D341Med (cell line): Measurements from ENCODE around the gene TMEM130.

Experiments
- DNase-seq: peaks from one replicate; pipeline ENCODE4 v3.0.0; 2012; ENCODE audit warnings: low spot score

Gene TMEM130, protein sequence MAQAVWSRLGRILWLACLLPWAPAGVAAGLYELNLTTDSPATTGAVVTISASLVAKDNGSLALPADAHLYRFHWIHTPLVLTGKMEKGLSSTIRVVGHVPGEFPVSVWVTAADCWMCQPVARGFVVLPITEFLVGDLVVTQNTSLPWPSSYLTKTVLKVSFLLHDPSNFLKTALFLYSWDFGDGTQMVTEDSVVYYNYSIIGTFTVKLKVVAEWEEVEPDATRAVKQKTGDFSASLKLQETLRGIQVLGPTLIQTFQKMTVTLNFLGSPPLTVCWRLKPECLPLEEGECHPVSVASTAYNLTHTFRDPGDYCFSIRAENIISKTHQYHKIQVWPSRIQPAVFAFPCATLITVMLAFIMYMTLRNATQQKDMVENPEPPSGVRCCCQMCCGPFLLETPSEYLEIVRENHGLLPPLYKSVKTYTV

DNA sequence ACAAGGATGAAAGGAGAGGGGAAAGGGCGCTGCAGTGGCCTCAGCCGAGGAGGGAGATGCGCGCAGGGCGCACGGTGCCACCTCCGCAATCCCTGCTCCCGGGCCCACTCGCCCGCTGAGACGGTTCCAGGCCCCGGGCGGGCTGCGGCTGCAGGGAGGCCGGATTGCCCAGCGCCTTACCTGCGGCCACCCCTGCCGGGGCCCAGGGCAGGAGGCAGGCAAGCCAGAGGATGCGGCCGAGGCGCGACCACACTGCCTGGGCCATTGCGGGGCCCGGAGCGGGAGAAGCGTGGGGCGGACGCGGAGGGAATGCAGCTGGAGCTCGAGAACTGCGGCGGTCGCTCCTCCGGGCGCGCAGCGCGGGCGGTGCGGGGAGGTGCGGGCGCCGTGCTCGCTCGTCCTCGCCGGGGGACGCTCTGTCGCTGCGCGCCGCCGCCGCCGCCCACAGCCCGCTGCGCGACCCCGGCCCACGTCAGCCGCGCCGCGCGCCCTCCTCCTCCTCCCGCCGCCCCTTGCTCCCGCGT, at the start of gene TMEM130:
Gene TMEM130 (minus strand): TSS at position 418 of the 524 bp plus-strand sequence. CDS start 153 bp downstream, at position 265.
- DNase-seq, result no peak

DNA sequence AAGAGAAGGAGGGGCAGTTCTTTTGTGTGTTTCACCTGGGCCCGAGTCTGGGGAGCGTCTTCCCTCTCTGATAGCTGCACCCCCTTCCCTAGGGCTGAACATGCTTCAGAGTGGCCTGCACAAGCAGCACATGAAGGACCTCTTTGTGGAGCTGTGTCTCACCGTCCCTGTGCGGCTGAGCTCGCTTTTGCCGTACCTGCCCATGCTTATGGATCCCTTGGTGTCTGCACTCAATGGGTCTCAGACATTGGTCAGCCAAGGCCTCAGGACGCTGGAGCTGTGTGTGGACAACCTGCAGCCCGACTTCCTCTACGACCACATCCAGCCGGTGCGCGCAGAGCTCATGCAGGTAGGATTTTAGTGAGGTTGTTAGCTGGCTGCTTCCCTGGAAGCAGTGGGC, 47.5 kb upstream of the TMEM130 start:
- no peak for DNase-seq

DNA sequence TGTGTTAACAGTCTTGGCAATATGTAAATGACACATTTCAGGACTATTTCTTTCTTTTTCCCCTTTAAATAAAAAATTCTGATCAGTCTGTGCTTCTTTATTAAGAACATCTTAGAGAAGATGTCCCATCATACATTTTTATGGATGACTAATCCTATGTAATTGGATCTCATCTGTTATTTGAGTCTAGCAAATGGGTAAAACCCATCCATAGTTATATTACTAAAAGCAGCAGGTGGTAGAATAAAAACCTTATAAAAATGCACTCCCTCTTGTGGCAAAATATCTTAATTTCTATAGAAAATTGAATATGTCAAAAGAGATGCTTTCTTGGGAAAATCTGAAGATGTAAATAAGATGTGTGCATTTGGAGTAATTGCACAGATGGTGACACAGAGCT, 43.8 kb upstream of the TMEM130 start:
- no peak for DNase-seq

DNA sequence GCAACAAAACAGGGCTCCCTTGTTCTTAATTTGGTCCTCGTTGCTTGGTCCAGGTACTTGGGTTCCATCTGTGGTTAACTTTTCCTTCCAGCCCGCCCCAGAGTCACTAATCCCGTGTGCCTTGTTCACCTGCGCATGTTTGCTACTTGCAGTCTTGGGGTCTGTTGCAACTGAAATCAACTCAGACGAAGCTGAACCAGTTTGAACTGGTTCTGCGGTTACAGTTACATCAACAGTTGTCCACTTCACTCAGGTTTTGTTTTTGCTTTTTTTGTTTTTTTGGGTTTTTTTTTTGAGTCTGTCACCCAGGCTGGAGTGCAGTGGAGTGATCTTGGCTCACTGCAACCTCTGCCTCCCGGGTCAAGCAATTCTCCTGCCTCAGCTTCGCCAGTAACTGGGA, 43.2 kb upstream of the TMEM130 start:
- DNase-seq, result no peak

DNA sequence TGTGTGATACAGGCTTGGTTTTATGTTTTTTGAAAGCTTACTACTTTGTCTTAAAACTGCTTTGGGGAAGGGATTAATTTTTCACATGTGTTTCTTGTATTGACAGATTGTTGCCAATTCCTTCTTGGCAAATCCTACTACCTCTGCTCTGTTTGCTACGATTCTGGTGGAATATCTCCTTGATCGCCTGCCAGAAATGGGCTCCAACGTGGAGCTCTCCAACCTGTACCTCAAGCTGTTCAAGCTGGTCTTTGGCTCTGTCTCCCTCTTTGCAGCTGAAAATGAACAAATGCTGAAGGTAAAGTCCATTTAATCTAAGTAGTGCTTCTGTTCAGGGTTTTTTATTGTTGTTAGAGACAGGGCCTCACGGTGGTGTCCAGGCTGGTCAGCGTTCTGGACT, 42.1 kb upstream of the TMEM130 start:
- peak; percentile 53 for DNase-seq

DNA sequence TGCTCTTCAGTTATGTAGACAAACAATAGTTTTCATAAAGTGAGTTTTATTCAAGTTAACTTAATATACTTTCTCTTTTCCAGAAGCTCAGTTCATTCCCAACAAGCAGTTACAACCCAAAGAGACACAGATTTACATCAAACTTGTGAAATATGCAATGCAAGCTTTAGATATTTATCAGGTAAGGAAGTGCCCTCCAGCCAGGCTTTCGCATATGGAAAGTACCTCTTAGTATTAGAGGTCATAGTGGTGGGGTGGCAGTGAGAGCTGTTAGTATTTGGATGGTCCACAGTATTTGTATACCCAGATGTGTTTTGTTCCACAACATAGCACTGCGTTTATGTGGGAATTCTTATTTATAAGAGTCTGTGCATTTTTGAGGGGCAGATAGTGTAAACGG, 40.6 kb upstream of the TMEM130 start:
- no peak for DNase-seq

DNA sequence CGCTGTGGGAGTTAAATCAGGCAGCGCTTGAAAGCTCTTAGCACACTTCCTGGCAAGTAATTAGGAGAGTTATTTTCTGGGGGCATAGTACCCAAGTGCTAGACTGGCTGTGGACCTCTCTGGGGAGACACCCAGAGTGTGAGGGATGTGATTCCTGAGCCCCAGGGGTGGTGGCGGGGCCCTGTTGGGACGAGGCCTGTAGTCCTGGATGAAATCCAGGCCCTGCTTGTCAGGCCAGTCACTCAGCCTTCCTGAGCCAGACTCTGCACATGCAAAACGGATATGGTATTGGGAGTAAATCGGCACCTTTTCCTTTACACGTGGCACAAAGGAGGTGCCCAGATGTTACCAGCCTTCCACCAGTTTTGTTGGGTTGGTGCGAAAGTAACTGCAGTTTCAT, 39.7 kb upstream of the TMEM130 start:
- no peak for DNase-seq

DNA sequence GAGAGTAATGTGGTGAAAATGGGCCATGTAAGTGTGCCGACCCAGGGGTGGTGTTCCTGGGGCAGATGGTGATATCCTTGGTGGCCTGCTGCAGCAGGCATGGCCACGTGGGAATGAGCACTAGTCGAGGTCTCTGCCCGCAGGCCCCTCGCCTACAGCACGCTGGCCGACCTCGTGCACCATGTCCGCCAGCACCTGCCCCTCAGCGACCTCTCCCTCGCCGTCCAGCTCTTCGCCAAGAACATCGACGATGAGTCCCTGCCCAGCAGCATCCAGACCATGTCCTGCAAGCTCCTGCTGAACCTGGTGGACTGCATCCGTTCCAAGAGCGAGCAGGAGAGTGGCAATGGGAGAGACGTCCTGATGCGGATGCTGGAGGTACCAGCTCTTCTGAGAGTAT, 38.8 kb upstream of the TMEM130 start:
- no peak for DNase-seq

DNA sequence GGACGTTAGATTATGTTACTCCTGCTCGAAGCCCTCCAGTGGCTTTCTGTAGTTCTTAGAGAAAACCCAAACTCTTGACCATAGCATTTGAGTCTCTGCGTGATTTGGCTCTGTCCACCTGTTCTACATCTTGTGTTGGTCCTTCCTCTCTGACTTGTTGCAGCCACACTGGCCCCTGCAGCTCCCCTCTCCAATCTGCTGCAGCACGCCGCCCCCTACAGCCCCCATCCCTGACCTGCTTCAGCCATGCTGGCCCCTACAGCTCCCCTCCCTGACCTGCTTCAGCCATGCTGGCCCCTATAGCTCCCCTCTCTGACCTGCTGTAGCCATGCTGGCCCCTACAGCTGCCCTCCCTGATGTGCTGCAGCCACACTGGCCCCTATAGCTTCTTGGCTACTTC, 37.8 kb upstream of the TMEM130 start:
- DNase-seq, result no peak

DNA sequence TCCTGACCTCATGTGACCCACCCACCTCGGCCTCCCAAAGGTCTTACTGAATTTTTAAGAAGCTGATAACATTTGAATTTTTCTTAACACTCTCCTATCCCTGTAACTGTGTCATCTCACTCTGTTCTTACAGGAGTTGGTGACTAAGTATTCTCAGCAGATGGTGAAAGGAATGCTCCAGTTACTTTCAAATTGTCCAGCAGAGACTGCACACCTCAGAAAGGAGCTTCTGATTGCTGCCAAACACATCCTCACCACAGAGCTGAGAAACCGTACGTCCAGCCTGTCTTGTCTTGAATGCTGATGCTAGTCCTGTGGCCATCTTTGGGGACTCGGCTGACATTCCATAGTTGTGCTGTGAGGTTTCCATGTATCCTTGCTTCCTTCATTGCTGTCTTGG, 33.4 kb upstream of the TMEM130 start:
- no peak for DNase-seq

DNA sequence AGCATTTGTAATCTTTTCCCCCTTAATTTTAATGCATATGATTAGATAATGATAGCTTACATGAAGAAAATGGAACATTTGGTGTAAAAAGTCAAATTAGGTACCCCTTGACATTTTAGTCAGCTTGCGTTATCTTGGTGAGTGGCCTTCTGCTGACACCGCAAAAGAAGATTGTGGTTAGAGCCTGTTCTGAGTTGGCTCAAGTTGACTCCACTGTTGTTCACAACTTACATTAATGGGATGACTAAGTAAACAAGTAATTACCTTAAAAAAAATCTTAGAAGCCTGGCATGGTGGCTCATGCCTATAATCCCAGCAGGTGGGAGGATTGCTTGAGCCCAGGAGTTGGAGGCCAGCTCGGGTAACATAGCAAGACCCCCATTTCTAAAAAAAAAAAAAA, 32.7 kb upstream of the TMEM130 start:
- no peak for DNase-seq

DNA sequence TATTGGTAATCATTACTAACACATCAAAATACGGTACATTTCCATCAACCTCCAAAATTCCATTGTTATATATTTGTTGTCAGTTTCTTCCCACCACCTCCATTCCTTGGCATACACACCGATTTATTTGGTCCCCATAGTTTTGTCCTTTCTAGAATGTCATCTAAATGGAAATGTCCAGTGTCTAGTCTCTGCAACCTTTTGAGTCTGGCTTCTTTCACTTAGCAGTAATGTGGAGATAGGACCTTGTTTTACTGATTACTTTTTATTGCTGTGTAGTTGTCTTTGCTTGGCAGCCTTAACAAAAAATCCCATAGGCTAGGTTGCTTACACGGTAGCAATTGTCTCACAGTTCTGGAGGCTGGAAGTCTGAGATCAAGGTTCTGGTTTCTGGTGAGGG, 31.0 kb upstream of the TMEM130 start:
- DNase-seq, result no peak

DNA sequence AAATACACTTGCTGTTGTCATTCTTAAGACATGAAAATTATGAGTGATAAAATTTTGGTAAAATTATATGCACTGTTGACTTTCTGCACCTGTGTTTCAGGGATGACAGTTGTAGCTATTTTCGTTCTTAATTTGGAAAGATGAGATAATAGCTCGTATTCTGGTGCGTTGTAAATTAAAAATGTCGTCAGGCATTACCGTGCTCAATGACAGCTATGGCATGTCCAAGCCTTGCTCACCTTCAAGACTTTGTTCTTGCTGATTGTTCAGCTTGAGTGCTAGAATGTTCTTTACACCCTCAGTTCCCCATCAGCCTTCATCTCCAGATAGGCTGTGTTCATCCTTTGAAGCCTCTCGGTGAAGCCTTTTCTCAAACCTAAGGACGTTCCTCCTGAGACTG, 30.0 kb upstream of the TMEM130 start:
- DNase-seq, result no peak

DNA sequence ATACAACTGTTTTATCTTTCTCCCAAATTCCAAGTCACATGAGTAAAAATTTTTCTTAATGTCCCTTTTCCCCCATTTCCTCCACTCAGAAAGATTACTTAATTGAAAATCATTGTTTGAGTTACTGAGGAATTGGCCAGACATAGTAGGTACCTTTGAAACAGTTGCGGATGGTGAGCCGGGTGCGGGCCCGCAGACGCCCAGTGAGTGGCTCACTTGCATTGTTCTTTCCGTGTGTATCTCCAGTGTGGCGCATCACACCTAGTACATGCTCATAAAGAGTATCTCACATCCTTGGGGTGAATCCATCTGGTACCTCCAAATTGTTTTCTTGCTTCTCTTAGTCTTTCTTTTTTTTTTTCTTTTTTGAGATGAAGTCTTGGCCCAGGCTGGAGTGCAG, 22.8 kb upstream of the TMEM130 start:
- DNase-seq, result no peak

DNA sequence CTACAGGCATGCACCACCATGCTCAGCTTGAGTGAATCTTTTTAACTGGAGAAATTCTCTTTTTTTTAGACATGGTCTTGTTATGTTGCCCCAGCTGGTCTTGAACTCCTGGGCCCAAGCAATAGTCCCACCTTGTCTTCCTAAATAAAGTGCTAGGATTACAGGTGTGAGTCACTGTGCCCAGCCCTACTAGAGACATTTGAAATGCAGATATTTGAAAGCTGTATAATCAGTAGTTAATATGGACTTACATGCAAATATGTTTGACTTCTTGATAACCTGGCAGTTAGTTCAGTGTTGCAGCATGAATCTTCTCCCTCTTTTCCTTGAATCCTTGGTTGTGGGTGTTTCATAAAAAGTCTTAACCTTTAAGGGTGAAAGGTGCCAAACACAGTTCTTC, 17.2 kb upstream of the TMEM130 start:
- no peak for DNase-seq

DNA sequence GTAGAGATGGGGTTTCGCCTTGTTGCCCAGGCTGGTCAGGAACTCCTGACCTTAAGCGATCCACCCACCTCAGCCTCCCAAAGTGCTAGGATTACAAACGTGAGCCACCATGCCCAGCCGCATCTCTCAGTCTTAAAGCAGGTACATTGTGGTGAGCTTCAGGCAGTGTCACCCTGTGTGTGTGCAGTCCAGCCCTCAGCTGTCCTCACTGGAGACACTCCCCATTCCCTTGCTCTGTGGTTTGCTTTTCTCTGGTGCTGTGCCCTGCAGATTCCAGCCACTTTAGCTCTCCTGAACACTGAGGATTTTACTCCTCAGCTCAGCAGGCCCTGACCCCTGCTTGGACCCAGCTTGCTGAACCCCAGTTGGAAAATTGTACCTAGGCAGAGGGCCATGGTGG, 14.6 kb upstream of the TMEM130 start:
- DNase-seq, result no peak

DNA sequence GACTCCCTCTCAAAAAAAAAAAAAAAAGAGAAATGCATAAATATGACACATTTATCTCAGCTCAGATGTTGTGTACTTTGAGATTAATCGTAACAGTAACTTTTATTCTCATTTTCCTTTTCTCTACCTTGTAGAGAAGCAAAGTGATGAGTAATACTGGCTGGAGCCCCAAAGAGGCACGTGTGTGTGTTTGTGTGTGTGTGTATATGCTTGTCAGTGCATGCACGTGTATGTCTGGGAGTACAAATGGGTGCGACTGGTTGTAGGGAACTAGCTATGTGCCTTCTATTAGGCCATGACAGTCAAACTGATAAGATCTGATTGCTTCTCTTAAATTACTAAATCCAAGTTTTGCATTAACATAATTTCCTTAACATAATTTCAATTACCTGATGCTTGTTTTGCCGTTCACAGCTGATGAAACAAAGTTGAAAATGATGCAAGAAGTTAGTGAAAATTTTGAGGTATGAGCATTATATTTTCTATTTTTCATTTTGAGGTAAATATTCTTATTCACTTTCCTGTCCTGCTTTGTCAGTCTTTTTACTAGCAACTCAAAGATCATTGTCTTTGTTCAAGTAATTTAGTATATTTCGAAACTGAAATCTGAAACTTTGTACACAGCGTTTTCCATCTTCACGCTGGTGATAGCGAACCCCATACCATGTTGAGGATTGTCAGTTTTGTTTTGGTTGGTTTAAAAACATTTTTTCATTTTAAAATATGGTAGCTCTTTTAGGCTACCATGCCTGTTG, 11.9 kb upstream of the TMEM130 start:
- no peak for DNase-seq

DNA sequence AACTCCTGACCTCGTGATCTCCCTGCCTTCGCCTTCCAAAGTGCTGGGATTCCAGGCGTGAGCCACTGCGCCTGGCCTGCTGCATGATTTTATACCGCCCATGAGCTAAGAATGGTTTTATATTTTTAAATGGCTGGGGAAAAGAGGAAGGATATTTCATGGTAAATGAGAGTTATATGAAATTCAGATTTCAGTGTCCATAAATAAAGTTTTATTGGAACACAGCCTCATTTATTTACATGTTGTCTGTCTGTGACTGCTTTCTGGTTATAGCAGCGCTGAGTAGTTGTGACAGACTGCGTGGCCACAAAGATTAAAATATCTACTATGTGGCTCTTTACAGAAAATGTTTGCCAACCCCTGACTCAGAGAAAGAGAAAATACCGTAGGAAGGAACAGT, 10.7 kb upstream of the TMEM130 start:
- no peak for DNase-seq

DNA sequence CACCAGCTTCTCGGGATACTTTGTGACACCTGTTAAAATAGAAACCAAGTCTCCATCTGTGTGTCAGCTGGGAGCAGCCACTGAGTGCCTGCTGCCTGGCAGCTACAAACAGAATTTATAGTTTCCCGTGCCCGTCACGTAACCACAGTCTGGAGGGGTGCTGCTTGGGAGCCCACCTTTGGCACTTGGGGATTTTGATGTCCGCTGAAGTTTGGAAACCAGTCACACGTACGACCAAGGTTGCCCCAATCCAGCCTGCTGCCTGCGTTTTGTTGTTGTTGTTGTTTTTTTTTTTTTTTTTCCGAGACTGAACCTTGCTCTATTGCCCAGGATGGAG, 10.1 kb upstream of the TMEM130 start:
- no peak for DNase-seq

DNA sequence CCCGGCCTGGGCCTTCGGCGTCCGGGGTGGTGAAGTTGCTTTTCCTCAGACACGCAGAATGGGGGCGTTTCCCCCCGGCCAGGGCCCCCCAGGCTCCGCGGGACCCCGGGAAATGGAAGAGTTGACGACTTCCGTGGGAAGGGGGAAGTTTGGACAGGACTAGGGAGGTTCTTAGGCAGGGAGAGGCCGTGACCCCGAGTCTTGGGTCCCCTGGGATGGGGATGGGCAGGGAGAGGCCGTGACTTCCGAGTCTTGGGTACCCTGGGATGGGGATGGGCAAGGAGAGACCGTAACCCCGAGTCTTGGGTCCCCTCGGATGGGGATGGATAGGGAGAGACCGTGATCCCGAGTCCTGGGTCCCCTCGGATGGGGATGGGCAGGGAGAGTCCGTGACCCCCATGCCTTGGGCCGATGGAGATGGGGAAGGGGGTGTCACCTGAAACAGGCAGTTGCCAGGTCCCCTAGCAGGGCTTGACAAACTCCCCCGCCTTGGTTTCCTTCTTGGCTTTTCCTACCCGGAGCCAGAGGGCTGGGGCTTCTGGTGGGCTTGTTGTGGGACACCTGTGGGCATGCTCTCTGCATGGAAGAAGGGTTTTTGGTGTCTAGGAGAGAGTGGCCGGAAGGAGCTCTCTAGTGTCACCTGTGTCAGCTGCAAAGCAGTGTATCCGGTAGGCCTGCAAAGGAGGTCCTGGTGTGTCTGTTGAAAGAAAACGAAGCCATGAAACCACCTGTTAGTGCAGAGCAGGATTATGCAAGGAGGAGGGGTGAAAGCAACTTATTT, 9.6 kb upstream of the TMEM130 start:
- DNase-seq, result peak; percentile 49

DNA sequence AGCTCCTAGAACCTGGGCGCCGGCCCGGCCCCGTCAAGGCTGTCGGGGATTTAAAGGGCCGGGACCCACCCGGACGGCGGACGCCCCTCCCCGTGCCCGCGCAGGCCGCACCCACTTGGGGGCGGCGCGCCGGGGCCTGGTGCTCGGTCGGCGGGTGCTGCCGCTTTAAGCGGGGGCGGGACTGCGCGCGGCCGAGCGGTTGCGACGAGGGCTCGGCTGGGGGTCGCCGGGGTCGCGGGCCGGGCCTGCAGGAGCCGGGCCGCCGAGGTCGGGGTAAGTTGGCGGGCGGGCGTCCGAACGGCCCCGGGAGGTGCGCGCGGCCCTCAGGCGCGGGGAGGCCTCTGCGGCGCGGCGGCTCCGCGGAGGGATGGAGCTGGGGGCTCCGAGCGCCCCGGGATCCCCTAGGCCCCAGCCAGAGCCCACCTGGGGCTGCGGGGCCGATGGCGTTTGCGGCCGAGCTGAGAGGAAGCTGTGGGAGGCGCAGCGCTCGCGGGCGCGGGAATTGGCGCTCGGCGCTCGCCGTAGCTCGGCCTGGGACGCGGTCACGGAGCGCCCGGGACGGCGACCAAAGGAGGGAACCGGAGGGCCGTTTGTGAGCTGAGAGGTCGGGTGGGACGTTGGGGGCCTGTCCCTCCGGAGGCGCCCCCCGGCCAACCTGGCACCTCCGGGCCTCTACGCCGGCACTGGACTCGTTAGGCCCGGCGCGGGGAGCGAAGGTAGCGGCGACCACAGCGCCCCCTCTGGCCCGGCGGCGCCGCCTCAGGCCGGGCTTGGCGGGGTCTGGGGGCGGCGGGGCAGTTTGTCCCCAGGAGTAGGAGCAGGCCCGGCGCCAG, 8.8 kb upstream of the TMEM130 start, which contains the start of gene TRRAP:
Gene TRRAP (plus strand): TSS at position 168 of the 833 bp plus-strand sequence. CDS start 2,619 bp downstream, outside the sequence.
- DNase-seq, result peak; percentile 95
